Measurements from ENCODE around the gene TMEM30B.

The TMEM30B gene

DNA sequence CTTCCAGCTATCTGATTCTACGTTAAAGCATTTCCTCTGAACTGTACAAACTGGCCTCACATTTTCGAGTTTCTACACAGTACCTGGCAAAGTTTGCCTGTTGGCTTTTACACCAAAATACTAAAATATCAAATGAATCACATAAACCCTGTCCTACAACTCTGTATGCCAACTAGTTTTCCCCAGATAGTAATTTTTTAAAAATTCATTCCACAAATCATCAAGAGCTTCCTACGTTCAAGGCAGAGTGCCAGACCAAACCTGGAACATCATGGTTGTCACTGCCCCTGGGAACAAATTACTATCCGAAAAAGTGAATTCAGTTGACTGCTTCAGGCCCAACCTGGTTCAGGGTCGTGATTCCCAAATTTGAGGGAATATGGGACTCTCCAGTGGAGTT lies 2.1 kb downstream of the TMEM30B start:
- Histone ChIP-seq H3K9me3 (ENCODE audit: insufficient read depth, low read length) (peaks cover 8% of the 10 kb centered on the region; the same call in 1 of the 2 replicates), H3K4me3 (ENCODE audit: insufficient read length, low read depth) (no peak overlapping the region), H3K4me1 (ENCODE audit: insufficient read depth, insufficient read length) (peaks cover 6% of the 10 kb centered on the region), H3K9ac (ENCODE audit: insufficient read length, low read depth) (no peak overlapping the region), H3K27me3 (ENCODE audit: insufficient read depth, insufficient read length) (peaks cover 19% of the 10 kb centered on the region), H3K36me3 (ENCODE audit: insufficient read depth, insufficient read length, low read length) (no peaks in the 10 kb centered on the region)
- no peak for TF ChIP-seq SUZ12 (IDR thresholded peaks at IDR 0.05; ENCODE audit: extremely low read depth, insufficient read depth, insufficient read length)
- TF ChIP-seq ZNF274 (IDR thresholded peaks at IDR 0.05; ENCODE audit: low read depth, low read length): no peak
- no peak for TF ChIP-seq YY1 (IDR thresholded peaks at IDR 0.05; ENCODE audit: insufficient read depth, insufficient read length)
- DNase-seq (ENCODE audit: low read depth, low spot score): no peak

DNA sequence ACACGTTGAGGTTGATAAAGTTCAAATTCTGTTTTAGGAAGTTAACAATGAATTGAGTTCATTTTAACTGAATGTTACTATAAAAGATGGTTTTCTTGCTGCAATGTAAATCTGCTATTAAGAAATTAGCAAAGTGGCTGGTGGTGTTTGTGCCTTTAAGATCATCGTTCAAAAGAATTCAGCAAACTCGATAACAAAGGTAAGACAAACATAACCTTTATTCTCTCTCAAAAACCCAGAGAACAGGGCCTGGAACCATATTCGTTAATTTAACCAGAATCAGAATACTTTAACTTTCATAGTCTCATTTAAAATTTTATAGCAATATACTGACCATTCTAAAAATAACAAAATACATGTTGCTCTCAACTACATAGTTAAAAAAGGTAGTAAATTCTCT lies 3.4 kb downstream of the TMEM30B start:
- H3K9ac ChIP-seq (ENCODE audit: insufficient read length, low read depth): no peak overlapping the region
- H3K4me3 ChIP-seq (ENCODE audit: insufficient read length, low read depth): no peak overlapping the region
- H3K9me3 ChIP-seq (ENCODE audit: insufficient read depth, low read length): peaks cover 8% of the 10 kb centered on the region; the same call in 1 of the 2 replicates
- H3K27me3 ChIP-seq (ENCODE audit: insufficient read depth, insufficient read length): peaks cover 16% of the 10 kb centered on the region
- peaks cover 6% of the 10 kb centered on the region for H3K4me1 ChIP-seq (ENCODE audit: insufficient read depth, insufficient read length)
- no peak for TF ChIP-seq YY1 (IDR thresholded peaks at IDR 0.05; ENCODE audit: insufficient read depth, insufficient read length)
- no peak for TF ChIP-seq SUZ12 (IDR thresholded peaks at IDR 0.05; ENCODE audit: extremely low read depth, insufficient read depth, insufficient read length)
- no peak for TF ChIP-seq ZNF274 (IDR thresholded peaks at IDR 0.05; ENCODE audit: low read depth, low read length)
- no peak for DNase-seq (ENCODE audit: low read depth, low spot score)
- no peaks in the 10 kb centered on the region for H3K36me3 ChIP-seq (ENCODE audit: insufficient read depth, insufficient read length, low read length)

DNA sequence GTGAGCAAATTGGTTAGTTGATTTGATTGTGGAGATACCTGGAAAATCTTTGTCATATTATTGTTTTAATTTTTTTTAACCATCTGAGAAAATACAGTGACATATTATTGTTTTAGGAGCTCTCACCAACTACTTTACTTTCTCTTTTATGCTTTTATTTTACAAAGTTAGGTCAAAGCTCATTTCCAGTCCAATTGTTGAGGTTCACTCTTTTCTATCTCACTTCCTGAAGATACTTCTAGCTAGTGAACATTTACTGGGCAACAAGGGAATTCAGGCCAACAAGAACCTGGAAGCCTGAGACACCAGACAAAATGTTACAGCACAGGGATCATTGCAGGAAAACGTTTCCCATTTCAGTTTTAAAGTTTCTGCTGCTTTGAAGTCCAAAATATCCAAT lies 3.9 kb downstream of the TMEM30B start:
- Histone ChIP-seq H3K9ac (ENCODE audit: insufficient read length, low read depth) (no peak overlapping the region), H3K4me1 (ENCODE audit: insufficient read depth, insufficient read length) (peaks cover 6% of the 10 kb centered on the region), H3K4me3 (ENCODE audit: insufficient read length, low read depth) (no peak overlapping the region), H3K36me3 (ENCODE audit: insufficient read depth, insufficient read length, low read length) (no peaks in the 10 kb centered on the region), H3K9me3 (ENCODE audit: insufficient read depth, low read length) (peaks cover 8% of the 10 kb centered on the region; the same call in 1 of the 2 replicates), H3K27me3 (ENCODE audit: insufficient read depth, insufficient read length) (peaks cover 16% of the 10 kb centered on the region)
- DNase-seq (ENCODE audit: low read depth, low spot score): no peak
- no peak for TF ChIP-seq YY1 (IDR thresholded peaks at IDR 0.05; ENCODE audit: insufficient read depth, insufficient read length)
- TF ChIP-seq ZNF274 (IDR thresholded peaks at IDR 0.05; ENCODE audit: low read depth, low read length): no peak
- no peak for TF ChIP-seq SUZ12 (IDR thresholded peaks at IDR 0.05; ENCODE audit: extremely low read depth, insufficient read depth, insufficient read length)

DNA sequence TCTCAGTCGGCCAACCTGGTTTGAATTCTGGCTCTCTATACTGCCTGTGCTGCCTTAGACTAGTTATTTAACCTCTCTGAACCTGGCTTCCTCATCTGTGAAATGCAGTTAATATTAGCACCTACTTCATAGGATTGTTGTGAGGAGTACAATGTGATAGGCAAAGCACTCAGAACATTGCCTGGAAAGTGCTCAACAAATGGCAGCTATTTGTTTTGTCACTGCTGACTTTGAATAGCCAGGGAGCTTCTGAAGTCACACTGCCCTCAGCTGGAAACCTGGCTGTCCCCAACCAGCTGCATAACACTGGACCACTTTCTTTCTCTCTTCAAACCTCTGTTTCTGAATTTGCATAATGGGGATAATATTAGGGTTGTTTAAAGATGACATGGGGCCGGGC lies 9.6 kb downstream of the TMEM30B start:
- H3K9me3 ChIP-seq (ENCODE audit: insufficient read depth, low read length): no peaks in the 10 kb centered on the region
- no peaks in the 10 kb centered on the region for H3K36me3 ChIP-seq (ENCODE audit: insufficient read depth, insufficient read length, low read length)
- DNase-seq (ENCODE audit: low read depth, low spot score): no peak
- no peak overlapping the region for H3K9ac ChIP-seq (ENCODE audit: insufficient read length, low read depth)
- peaks cover 5% of the 10 kb centered on the region for H3K27me3 ChIP-seq (ENCODE audit: insufficient read depth, insufficient read length)
- H3K4me3 ChIP-seq (ENCODE audit: insufficient read length, low read depth): no peak overlapping the region
- TF ChIP-seq SUZ12 (IDR thresholded peaks at IDR 0.05; ENCODE audit: extremely low read depth, insufficient read depth, insufficient read length): no peak
- TF ChIP-seq ZNF274 (IDR thresholded peaks at IDR 0.05; ENCODE audit: low read depth, low read length): no peak
- no peak for TF ChIP-seq YY1 (IDR thresholded peaks at IDR 0.05; ENCODE audit: insufficient read depth, insufficient read length)
- no peaks in the 10 kb centered on the region for H3K4me1 ChIP-seq (ENCODE audit: insufficient read depth, insufficient read length)

DNA sequence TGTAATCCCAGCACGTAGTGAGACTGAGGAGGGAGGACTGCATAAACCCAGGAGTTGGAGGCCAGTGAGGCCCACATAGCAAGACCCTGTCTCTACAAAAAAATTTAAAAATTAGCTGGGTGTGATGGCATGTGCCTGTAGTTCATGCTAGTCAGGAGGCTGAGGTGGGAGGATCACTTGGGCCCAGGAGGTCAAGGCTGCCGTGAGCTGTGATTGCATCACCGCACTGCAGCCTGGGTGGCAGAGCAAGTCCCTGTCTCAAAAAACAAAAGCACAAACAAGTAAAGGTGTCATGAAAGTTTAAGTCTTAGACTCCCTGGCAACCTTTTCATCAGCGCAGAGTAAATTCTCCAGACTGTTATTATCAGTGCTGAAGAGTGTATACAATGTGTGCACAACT lies 10.4 kb downstream of the TMEM30B start:
- DNase-seq (ENCODE audit: low read depth, low spot score): no peak
- H3K4me1 ChIP-seq (ENCODE audit: insufficient read depth, insufficient read length): no peaks in the 10 kb centered on the region
- H3K27me3 ChIP-seq (ENCODE audit: insufficient read depth, insufficient read length): peaks cover 5% of the 10 kb centered on the region
- no peaks in the 10 kb centered on the region for H3K9me3 ChIP-seq (ENCODE audit: insufficient read depth, low read length)
- TF ChIP-seq YY1 (IDR thresholded peaks at IDR 0.05; ENCODE audit: insufficient read depth, insufficient read length): no peak
- TF ChIP-seq SUZ12 (IDR thresholded peaks at IDR 0.05; ENCODE audit: extremely low read depth, insufficient read depth, insufficient read length): no peak
- no peak for TF ChIP-seq ZNF274 (IDR thresholded peaks at IDR 0.05; ENCODE audit: low read depth, low read length)
- no peaks in the 10 kb centered on the region for H3K36me3 ChIP-seq (ENCODE audit: insufficient read depth, insufficient read length, low read length)
- H3K9ac ChIP-seq (ENCODE audit: insufficient read length, low read depth): no peak overlapping the region
- H3K4me3 ChIP-seq (ENCODE audit: insufficient read length, low read depth): no peak overlapping the region

DNA sequence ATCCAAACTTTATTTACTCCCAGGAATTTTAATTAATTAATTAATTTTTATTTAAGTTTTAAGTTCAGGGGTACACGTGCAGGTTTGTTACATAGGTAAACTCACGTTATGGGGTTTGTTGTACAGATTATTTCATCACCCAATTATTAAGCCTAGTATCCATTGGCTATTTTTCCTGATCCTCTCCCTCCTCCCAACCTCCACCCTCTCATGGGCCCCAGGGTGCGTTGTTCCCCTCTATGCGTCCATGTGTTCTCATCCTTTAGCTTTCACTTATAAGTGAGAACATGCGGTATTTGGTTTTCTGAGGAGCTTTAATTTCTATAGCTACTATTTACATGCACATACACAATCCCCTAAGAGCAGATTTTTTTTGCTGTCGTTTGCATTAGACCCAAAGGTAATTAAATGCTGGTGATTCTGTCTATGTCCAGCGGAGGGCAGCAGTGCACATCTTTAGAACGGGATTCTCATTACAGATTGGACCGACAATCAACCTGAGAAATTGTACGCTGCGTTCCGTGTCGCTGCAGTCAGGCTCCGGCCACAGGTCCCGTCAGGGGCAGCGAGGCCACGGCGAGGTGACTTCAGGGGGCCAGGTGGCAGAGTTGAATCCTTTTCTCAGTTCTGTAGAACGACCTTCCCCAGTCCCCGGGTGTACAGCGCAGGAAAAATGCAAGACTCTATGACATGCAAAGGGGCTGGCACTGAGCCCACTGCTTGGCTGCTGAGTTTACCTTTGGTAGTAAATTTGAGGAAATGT lies 11.6 kb downstream of the TMEM30B start:
- no peaks in the 10 kb centered on the region for H3K9me3 ChIP-seq (ENCODE audit: insufficient read depth, low read length)
- TF ChIP-seq ZNF274 (IDR thresholded peaks at IDR 0.05; ENCODE audit: low read depth, low read length) (no peak), YY1 (IDR thresholded peaks at IDR 0.05; ENCODE audit: insufficient read depth, insufficient read length) (no peak), SUZ12 (IDR thresholded peaks at IDR 0.05; ENCODE audit: extremely low read depth, insufficient read depth, insufficient read length) (no peak)
- H3K27me3 ChIP-seq (ENCODE audit: insufficient read depth, insufficient read length): peaks cover 5% of the 10 kb centered on the region
- no peak for DNase-seq (ENCODE audit: low read depth, low spot score)
- H3K4me3 ChIP-seq (ENCODE audit: insufficient read length, low read depth): no peak overlapping the region
- H3K9ac ChIP-seq (ENCODE audit: insufficient read length, low read depth): no peak overlapping the region
- no peaks in the 10 kb centered on the region for H3K36me3 ChIP-seq (ENCODE audit: insufficient read depth, insufficient read length, low read length)
- H3K4me1 ChIP-seq (ENCODE audit: insufficient read depth, insufficient read length): no peaks in the 10 kb centered on the region

DNA sequence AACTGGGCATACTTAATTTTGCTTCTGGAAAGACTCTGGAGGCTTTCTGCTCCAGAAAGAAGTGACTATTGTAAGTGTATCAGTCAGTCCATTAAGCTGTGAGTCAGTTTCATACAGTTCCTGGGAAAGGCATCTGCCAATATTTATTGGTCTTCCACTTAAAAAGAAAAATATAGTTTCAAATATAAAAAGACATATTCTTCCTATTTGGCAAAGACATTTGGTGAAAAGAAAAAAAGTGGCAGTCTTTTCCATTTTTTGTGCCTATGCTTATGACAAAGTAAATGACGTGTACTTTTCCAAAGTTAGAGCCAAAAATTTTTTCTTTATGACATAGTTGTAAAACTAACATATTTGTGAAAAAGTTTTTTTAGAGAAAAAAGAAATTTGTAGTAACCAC lies 12.3 kb downstream of the TMEM30B start:
- Histone ChIP-seq H3K9ac (ENCODE audit: insufficient read length, low read depth) (no peak overlapping the region), H3K4me1 (ENCODE audit: insufficient read depth, insufficient read length) (no peaks in the 10 kb centered on the region), H3K36me3 (ENCODE audit: insufficient read depth, insufficient read length, low read length) (no peaks in the 10 kb centered on the region), H3K9me3 (ENCODE audit: insufficient read depth, low read length) (no peaks in the 10 kb centered on the region), H3K4me3 (ENCODE audit: insufficient read length, low read depth) (no peak overlapping the region), H3K27me3 (ENCODE audit: insufficient read depth, insufficient read length) (peaks cover 5% of the 10 kb centered on the region)
- no peak for DNase-seq (ENCODE audit: low read depth, low spot score)
- TF ChIP-seq ZNF274 (IDR thresholded peaks at IDR 0.05; ENCODE audit: low read depth, low read length) (no peak), YY1 (IDR thresholded peaks at IDR 0.05; ENCODE audit: insufficient read depth, insufficient read length) (no peak), SUZ12 (IDR thresholded peaks at IDR 0.05; ENCODE audit: extremely low read depth, insufficient read depth, insufficient read length) (no peak)

All from NT2/D1 (cell line).